ENCODE data around the gene ARMH3. TPM values are rescaled to one million over a fixed set of nuclear protein-coding genes. Genes with fewer than 3 reads are reported as not detected.

ARMH3 gene
- total RNA-seq, 2 donors from 2014 or later, result 5.6 to 8.3 TPM

DNA sequence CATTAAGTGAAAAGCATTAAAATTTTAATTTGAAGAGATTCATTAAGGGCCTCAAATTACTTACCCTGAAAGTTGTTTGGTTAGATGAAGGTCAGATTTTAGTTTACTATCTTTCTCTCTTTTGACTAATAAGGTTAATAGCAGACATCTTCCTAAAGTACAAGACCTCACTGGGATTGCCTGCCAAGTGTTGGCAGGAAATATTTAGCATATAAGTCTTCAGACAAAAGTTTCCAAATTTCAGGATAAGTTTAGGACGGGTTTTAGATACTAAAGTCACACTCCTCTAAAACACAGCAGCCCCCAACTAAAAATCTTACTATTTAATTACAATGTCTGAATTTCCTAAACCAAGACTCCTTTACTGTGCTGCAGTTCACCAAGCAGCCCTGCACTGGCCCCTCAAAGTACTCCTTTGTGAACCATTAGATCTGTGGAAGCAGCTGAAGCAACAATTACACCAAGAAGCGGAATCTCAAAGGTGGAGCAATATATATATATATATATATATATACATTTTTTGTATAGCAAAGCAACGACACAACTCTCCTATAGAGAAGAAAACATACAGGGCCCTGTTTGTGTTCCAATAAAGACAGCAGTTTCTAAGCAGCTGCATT is 121.2 kb downstream of the ARMH3 start:
- no peaks in the 10 kb centered on the region for H3K4me1 ChIP-seq
- ATAC-seq (no peak), DNase-seq (no peak)
- no peaks in the 10 kb centered on the region for H3K36me3 ChIP-seq (replicated peaks in 1 of 2; ENCODE audit: insufficient read depth in 1 of 2, low read depth in 2 of 2)
- no peak overlapping the region for H3K27ac ChIP-seq
- intact Hi-C loops (cut with DNase I), result no loop called here
- H3K9me3 ChIP-seq, result no peaks in the 10 kb centered on the region
- no peaks in the 10 kb centered on the region for H3K27me3 ChIP-seq
- H3K4me3 ChIP-seq, result no peak overlapping the region
- WGBS, 2 donors, result 89 to 90% methylated on average over 3 of the region's 3 CpGs
- TF ChIP-seq, protein P1, sequence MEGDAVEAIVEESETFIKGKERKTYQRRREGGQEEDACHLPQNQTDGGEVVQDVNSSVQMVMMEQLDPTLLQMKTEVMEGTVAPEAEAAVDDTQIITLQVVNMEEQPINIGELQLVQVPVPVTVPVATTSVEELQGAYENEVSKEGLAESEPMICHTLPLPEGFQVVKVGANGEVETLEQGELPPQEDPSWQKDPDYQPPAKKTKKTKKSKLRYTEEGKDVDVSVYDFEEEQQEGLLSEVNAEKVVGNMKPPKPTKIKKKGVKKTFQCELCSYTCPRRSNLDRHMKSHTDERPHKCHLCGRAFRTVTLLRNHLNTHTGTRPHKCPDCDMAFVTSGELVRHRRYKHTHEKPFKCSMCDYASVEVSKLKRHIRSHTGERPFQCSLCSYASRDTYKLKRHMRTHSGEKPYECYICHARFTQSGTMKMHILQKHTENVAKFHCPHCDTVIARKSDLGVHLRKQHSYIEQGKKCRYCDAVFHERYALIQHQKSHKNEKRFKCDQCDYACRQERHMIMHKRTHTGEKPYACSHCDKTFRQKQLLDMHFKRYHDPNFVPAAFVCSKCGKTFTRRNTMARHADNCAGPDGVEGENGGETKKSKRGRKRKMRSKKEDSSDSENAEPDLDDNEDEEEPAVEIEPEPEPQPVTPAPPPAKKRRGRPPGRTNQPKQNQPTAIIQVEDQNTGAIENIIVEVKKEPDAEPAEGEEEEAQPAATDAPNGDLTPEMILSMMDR (IDR thresholded peaks at IDR 0.05), result no peak
- TF ChIP-seq POLR2A (IDR thresholded peaks at IDR 0.05), result no peak

DNA sequence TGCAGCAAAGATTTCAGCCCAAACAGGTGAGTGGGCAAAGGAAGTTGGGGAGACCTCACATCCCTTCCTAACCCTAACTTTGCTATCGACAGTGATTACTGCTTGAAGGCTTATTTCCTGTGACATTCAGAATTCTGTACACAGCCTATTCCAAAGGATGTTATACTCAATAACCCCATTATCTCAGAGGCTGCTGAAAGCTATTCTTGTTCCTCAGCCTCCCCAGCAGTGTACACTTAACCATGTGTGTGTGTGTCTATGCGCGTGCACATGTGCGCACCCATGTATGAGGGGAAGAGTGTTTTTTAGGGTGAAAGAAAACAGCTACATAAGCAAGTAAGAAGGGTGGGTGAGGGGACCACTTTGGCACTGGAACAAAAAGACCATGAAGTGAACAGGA is 122.0 kb downstream of the ARMH3 start:
- Histone ChIP-seq H3K4me3 (no peak overlapping the region), H3K36me3 (replicated peaks in 1 of 2; ENCODE audit: insufficient read depth in 1 of 2, low read depth in 2 of 2) (no peaks in the 10 kb centered on the region), H3K4me1 (no peaks in the 10 kb centered on the region), H3K27me3 (no peaks in the 10 kb centered on the region), H3K9me3 (no peaks in the 10 kb centered on the region), H3K27ac (no peak overlapping the region)
- WGBS, 2 donors, result 92 to 96% methylated on average over 4 of the region's 4 CpGs
- TF ChIP-seq, protein P1 (IDR thresholded peaks at IDR 0.05), result no peak
- no peak for TF ChIP-seq POLR2A (IDR thresholded peaks at IDR 0.05)
- ATAC-seq, result no peak
- intact Hi-C loops (cut with DNase I), result no loop called here
- no peak for DNase-seq

DNA sequence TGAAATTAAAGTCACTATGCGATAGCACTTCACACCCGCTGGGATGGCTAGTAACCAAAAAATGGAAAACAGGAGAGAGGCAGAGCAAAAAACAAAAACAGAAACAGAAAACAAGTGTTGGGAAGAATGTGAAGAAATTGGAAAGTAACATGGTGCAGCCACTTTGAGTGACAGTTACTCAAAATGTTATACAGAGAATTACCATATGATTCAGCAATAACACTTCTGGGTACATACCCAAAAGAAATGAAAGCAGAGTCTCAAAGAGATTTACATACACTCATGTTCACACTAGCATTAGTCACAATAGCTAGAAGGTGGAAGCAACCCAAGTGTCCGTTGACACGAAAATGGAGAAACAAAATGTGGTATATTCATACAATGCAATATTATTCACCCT is 123.8 kb downstream of the ARMH3 start:
- Histone ChIP-seq H3K4me3 (no peak overlapping the region), H3K27ac (no peak overlapping the region), H3K36me3 (replicated peaks in 1 of 2; ENCODE audit: insufficient read depth in 1 of 2, low read depth in 2 of 2) (no peaks in the 10 kb centered on the region), H3K9me3 (no peaks in the 10 kb centered on the region), H3K4me1 (no peaks in the 10 kb centered on the region), H3K27me3 (no peaks in the 10 kb centered on the region)
- no peak for DNase-seq
- ATAC-seq, result no peak
- TF ChIP-seq POLR2A (IDR thresholded peaks at IDR 0.05), result no peak
- TF ChIP-seq, protein P1 (IDR thresholded peaks at IDR 0.05), result no peak
- intact Hi-C loops (cut with DNase I), result no loop called here
- 91 to 94% methylated on average over 4 of the region's 4 CpGs for WGBS, 2 donors

DNA sequence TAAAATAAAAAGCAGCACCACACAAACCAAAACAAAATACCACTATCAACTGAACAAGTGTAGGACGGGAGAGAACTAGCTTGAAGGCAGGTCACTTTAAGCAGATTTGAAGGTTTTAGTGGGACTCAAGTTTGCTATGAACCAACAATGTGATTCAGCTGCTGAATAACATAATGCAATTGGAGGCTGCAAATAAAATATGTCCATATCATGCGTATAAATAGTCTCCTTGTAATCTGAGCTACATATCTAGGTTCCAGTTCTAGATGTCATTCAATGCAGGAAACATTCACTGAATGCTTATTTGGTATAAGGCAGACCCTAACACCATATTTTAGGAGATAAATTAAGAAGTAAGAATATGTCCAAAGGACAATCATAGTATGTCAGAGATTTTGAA is 130.9 kb downstream of the ARMH3 start:
- no peak for ATAC-seq
- no peak overlapping the region for H3K4me3 ChIP-seq
- intact Hi-C loops (cut with DNase I), result no loop called here
- no peaks in the 10 kb centered on the region for H3K4me1 ChIP-seq
- TF ChIP-seq POLR2A (IDR thresholded peaks at IDR 0.05), result no peak
- TF ChIP-seq, protein P1 (IDR thresholded peaks at IDR 0.05), result no peak
- no peaks in the 10 kb centered on the region for H3K9me3 ChIP-seq
- DNase-seq, result no peak
- no peak overlapping the region for H3K27ac ChIP-seq
- WGBS, 2 donors, result 93 to 98% methylated on average over 2 of the region's 2 CpGs
- H3K36me3 ChIP-seq (replicated peaks in 1 of 2; ENCODE audit: insufficient read depth in 1 of 2, low read depth in 2 of 2), result no peaks in the 10 kb centered on the region
- no peaks in the 10 kb centered on the region for H3K27me3 ChIP-seq

DNA sequence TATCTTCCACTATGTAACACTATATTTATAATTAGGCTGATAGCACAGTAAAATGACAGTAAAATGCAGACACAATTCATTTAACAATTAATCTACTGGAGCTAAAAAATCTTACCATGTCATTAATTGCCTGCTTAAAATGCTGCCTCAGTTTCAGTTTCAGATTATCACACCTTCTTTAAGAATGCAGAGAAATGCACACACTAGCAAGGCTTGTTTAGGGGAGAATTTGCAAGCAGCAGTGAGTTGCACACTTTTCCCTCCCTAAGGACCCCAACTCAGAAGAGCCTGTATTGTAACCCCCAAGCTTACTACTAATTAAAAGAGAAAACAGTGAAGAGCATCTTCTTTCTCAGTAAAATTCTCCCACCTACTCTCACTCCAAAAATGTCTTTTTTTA is 132.7 kb downstream of the ARMH3 start:
- intact Hi-C loops (cut with DNase I), result no loop called here
- Histone ChIP-seq H3K9me3 (no peaks in the 10 kb centered on the region), H3K4me3 (no peak overlapping the region), H3K4me1 (no peaks in the 10 kb centered on the region), H3K27ac (no peak overlapping the region), H3K36me3 (replicated peaks in 1 of 2; ENCODE audit: insufficient read depth in 1 of 2, low read depth in 2 of 2) (no peaks in the 10 kb centered on the region), H3K27me3 (no peaks in the 10 kb centered on the region)
- ATAC-seq (no peak), DNase-seq (no peak)
- no peak for TF ChIP-seq POLR2A (IDR thresholded peaks at IDR 0.05)
- TF ChIP-seq, protein P1 (IDR thresholded peaks at IDR 0.05), result no peak

Data from body of pancreas (tissue), 4 donors.